Activated CD8-positive, alpha-beta memory T cell treated with anti-CD3 and anti-CD28 coated beads, Interleukin-2, amount 10 ng/mL, durations not matched to agents 7 days and 5 days (primary cell): Measurements from ENCODE around the gene CLCN6. TPM values are rescaled to one million over a fixed set of nuclear protein-coding genes. Genes with fewer than 3 reads are reported as not detected.

ENCODE experiments used
- ATAC-seq: fragments of 150-1000 bp; cut with Tn5 transposase; one replicate; pipeline ENCODE4 v1.10.0; 2021; ENCODE audit warnings: moderate library complexity
- CTCF ChIA-PET: fragments of 350-600 bp; sonication (Branson Sonifier 250); formaldehyde crosslinking; loops from one replicate; lab custom pipeline; 2021; ENCODE audit warnings: antibody characterized with exemption; lab: Charles Lee
- DNase-seq: peaks from one replicate; pipeline ENCODE4 v3.0.0-alpha.2; 2020
- H3K27ac Mint-ChIP-seq: one replicate; pipeline ENCODE4 v1.8.0; 2021; ENCODE audit warnings: mild to moderate bottlenecking, mixed read lengths
- H3K27me3 Mint-ChIP-seq: one replicate; pipeline ENCODE4 v1.8.0; 2021; ENCODE audit warnings: mixed read lengths
- H3K36me3 Mint-ChIP-seq: one replicate; pipeline ENCODE4 v1.8.0; 2021; ENCODE audit warnings: mild to moderate bottlenecking, mixed read lengths
- H3K4me1 Mint-ChIP-seq: one replicate; pipeline ENCODE4 v1.8.0; 2021; ENCODE audit warnings: mixed read lengths
- H3K4me3 Mint-ChIP-seq: one replicate; pipeline ENCODE4 v1.8.0; 2021; ENCODE audit warnings: mild to moderate bottlenecking, moderate library complexity, mixed read lengths
- H3K9me3 Mint-ChIP-seq: one replicate; pipeline ENCODE4 v1.8.0; 2022; ENCODE audit warnings: low read depth, mixed read lengths
- total RNA-seq, 2 experiments: library from RNA; stranded (reverse); gene quantifications; one replicate each; pipeline ENCODE4 v1.2.3, GENCODE V29; 2021

Gene CLCN6
- total RNA-seq, 2 experiments from 2014 or later = 20.0 to 21.1 TPM

GRCh38 chr1:11769274-11769673 lies 36.7 kb upstream of the CLCN6 start:
- ATAC-seq (no peak), DNase-seq (no peak)
- H3K36me3 Mint-ChIP-seq = no peaks in the 10 kb centered on the region
- no peaks in the 10 kb centered on the region for H3K4me1 Mint-ChIP-seq
- H3K9me3 Mint-ChIP-seq = no peaks in the 10 kb centered on the region
- CTCF ChIA-PET = no interaction called here
- peaks cover 8% of the 10 kb centered on the region for H3K27me3 Mint-ChIP-seq
- no peak overlapping the region for H3K27ac Mint-ChIP-seq
- no peak overlapping the region for H3K4me3 Mint-ChIP-seq

- Mint-ChIP-seq H3K36me3 (no peaks in the 10 kb centered on the region), H3K4me1 (no peaks in the 10 kb centered on the region)
- CTCF ChIA-PET = no interaction called here
Observed at GRCh38 chr1:11770011-11770410, 36.0 kb upstream of the CLCN6 start.

GRCh38 chr1:11771481-11772043 lies 34.4 kb upstream of the CLCN6 start:
- Mint-ChIP-seq H3K9me3 (no peaks in the 10 kb centered on the region), H3K27me3 (peaks cover 6% of the 10 kb centered on the region), H3K36me3 (no peaks in the 10 kb centered on the region), H3K4me1 (no peaks in the 10 kb centered on the region), H3K4me3 (no peak overlapping the region), H3K27ac (no peak overlapping the region)
- CTCF ChIA-PET = no interaction called here
- no peak for DNase-seq
- ATAC-seq = no peak

More at GRCh38 chr1:11770011-11770410, 36.0 kb upstream of the CLCN6 start:
- Mint-ChIP-seq H3K27ac (no peak overlapping the region), H3K27me3 (peaks cover 10% of the 10 kb centered on the region), H3K9me3 (no peaks in the 10 kb centered on the region), H3K4me3 (no peak overlapping the region)
- DNase-seq = no peak
- ATAC-seq = no peak

GRCh38 chr1:11772458-11772857 lies 33.5 kb upstream of the CLCN6 start:
- H3K27ac Mint-ChIP-seq = no peak overlapping the region
- no peaks in the 10 kb centered on the region for H3K9me3 Mint-ChIP-seq
- no peaks in the 10 kb centered on the region for H3K36me3 Mint-ChIP-seq
- DNase-seq (no peak), ATAC-seq (no peak)
- H3K4me3 Mint-ChIP-seq = no peak overlapping the region
- CTCF ChIA-PET = no interaction called here
- H3K4me1 Mint-ChIP-seq = no peaks in the 10 kb centered on the region
- H3K27me3 Mint-ChIP-seq = peaks cover 6% of the 10 kb centered on the region

- H3K36me3 Mint-ChIP-seq = no peaks in the 10 kb centered on the region
- peaks cover 6% of the 10 kb centered on the region for H3K27me3 Mint-ChIP-seq
- no peaks in the 10 kb centered on the region for H3K4me1 Mint-ChIP-seq
- DNase-seq (no peak), ATAC-seq (no peak)
- no peaks in the 10 kb centered on the region for H3K9me3 Mint-ChIP-seq
- H3K4me3 Mint-ChIP-seq = no peak overlapping the region
- CTCF ChIA-PET = no interaction called here
- H3K27ac Mint-ChIP-seq = no peak overlapping the region
Observed at GRCh38 chr1:11774753-11775152, 31.2 kb upstream of the CLCN6 start.

- no peak for DNase-seq
- no peaks in the 10 kb centered on the region for H3K9me3 Mint-ChIP-seq
- no peak for ATAC-seq
- H3K27me3 Mint-ChIP-seq = peaks cover 3% of the 10 kb centered on the region
- CTCF ChIA-PET = interaction anchor here (1.4 kb wide), 1 partner anchor 13 kb away, joined by 3 read pairs; no protein-coding TSS in a partner anchor
- H3K4me3 Mint-ChIP-seq = no peak overlapping the region
- no peaks in the 10 kb centered on the region for H3K4me1 Mint-ChIP-seq
- no peaks in the 10 kb centered on the region for H3K36me3 Mint-ChIP-seq
- H3K27ac Mint-ChIP-seq = no peak overlapping the region
Observed at GRCh38 chr1:11777658-11778322, 28.2 kb upstream of the CLCN6 start.

- peaks cover 3% of the 10 kb centered on the region for H3K27me3 Mint-ChIP-seq
- H3K4me3 Mint-ChIP-seq = no peak overlapping the region
- no peaks in the 10 kb centered on the region for H3K9me3 Mint-ChIP-seq
- CTCF ChIA-PET = interaction anchor here (1.4 kb wide), 1 partner anchor 14 kb away, joined by 3 read pairs; no protein-coding TSS in a partner anchor
- H3K4me1 Mint-ChIP-seq = no peaks in the 10 kb centered on the region
- H3K36me3 Mint-ChIP-seq = no peaks in the 10 kb centered on the region
- no peak for ATAC-seq
- no peak for DNase-seq
- H3K27ac Mint-ChIP-seq = no peak overlapping the region
Observed at GRCh38 chr1:11778336-11778735, 27.7 kb upstream of the CLCN6 start.

- Mint-ChIP-seq H3K9me3 (no peaks in the 10 kb centered on the region), H3K4me3 (no peak overlapping the region), H3K27me3 (peaks cover 3% of the 10 kb centered on the region), H3K27ac (no peak overlapping the region), H3K4me1 (no peaks in the 10 kb centered on the region), H3K36me3 (no peaks in the 10 kb centered on the region)
- DNase-seq = no peak
- ATAC-seq = no peak
- CTCF ChIA-PET = no interaction called here
Observed at GRCh38 chr1:11778844-11779623, 27.0 kb upstream of the CLCN6 start.

GRCh38 chr1:11779715-11780379 lies 26.1 kb upstream of the CLCN6 start:
- Mint-ChIP-seq H3K4me3 (no peak overlapping the region), H3K36me3 (no peaks in the 10 kb centered on the region), H3K27me3 (no peaks in the 10 kb centered on the region), H3K9me3 (no peaks in the 10 kb centered on the region), H3K4me1 (no peaks in the 10 kb centered on the region), H3K27ac (no peak overlapping the region)
- ATAC-seq (no peak), DNase-seq (no peak)
- CTCF ChIA-PET = interaction anchor here (1.0 kb wide), 1 partner anchor 130 kb away, joined by 3 read pairs; no protein-coding TSS in a partner anchor

- H3K4me1 Mint-ChIP-seq = no peaks in the 10 kb centered on the region
- H3K36me3 Mint-ChIP-seq = no peaks in the 10 kb centered on the region
- no peaks in the 10 kb centered on the region for H3K27me3 Mint-ChIP-seq
- no peak overlapping the region for H3K27ac Mint-ChIP-seq
- CTCF ChIA-PET = interaction anchor here (1.0 kb wide), 1 partner anchor 130 kb away, joined by 3 read pairs; no protein-coding TSS in a partner anchor
- no peak overlapping the region for H3K4me3 Mint-ChIP-seq
- no peak for ATAC-seq
- DNase-seq = no peak
- H3K9me3 Mint-ChIP-seq = no peaks in the 10 kb centered on the region
Observed at GRCh38 chr1:11780380-11781147, 25.4 kb upstream of the CLCN6 start.

GRCh38 chr1:11781297-11781696 lies 24.7 kb upstream of the CLCN6 start:
- Mint-ChIP-seq H3K4me3 (no peak overlapping the region), H3K36me3 (no peaks in the 10 kb centered on the region), H3K9me3 (no peaks in the 10 kb centered on the region), H3K27ac (no peak overlapping the region), H3K4me1 (no peaks in the 10 kb centered on the region), H3K27me3 (no peaks in the 10 kb centered on the region)
- no peak for ATAC-seq
- no peak for DNase-seq
- CTCF ChIA-PET = interaction anchor here (1.2 kb wide), 1 partner anchor 57 kb away, joined by 3 read pairs; no protein-coding TSS in a partner anchor

GRCh38 chr1:11782127-11782708 lies 23.8 kb upstream of the CLCN6 start:
- no peaks in the 10 kb centered on the region for H3K9me3 Mint-ChIP-seq
- CTCF ChIA-PET = interaction anchor here (0.6 to 1.2 kb wide), 3 partner anchors 15 to 118 kb away, joined by 3 read pairs; partner anchors contain the start of gene FBXO6

More at GRCh38 chr1:11782127-11782708, 23.8 kb upstream of the CLCN6 start:
- no peak for DNase-seq
- Mint-ChIP-seq H3K27ac (no peak overlapping the region), H3K27me3 (no peaks in the 10 kb centered on the region), H3K4me3 (no peak overlapping the region), H3K36me3 (no peaks in the 10 kb centered on the region), H3K4me1 (no peaks in the 10 kb centered on the region)
- no peak for ATAC-seq
